Gastroesophageal sphincter (tissue), 3 donors: ENCODE results near the gene FCAR.

Experiments used
- CTCF ChIP-seq, 4 experiments: fragments of 200-600 bp in 2 of 4; fragments of 450-650 bp in 2 of 4; sonication (generic) in 1 of 4; IDR thresholded peaks; one replicate each; pipeline ENCODE4 v1.5.1; 2017 to 2019; ENCODE audit warnings: antibody characterized with exemption in 4 of 4, mild to moderate bottlenecking in 2 of 4, moderate library complexity in 2 of 4
- EP300 ChIP-seq: sonication (generic); formaldehyde crosslinking; IDR thresholded peaks from one replicate; pipeline ENCODE4 v1.6.1; 2017; ENCODE audit warnings: antibody characterized with exemption, mild to moderate bottlenecking

DNA sequence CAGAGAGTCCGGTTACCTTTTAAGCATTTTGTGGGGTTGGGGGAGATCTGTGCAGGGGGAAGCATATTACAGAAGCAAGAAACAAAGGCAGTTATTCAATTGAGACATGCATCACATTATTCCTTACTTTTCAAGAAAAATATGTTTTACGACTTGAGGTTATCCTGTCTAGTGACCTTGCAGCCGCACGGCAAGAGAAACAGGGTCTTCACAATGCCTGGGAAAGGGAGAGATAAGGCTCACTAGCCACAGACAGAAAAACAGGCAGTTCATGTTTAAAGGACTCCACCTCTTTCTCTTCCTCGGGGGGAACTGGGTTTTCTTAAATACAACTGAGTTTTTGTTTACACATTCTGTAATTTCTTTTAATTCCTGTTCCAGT, 31.4 kb downstream of the FCAR start:
- TF ChIP-seq CTCF (IDR thresholded peaks at IDR 0.05): no peak
- no peak for TF ChIP-seq EP300
